NCI-H2107 treated with DMSO at 0.1 percent for 48 hours (cell line): ENCODE measurements around the gene TAC4.

Experiments used
- DNase-seq: peaks from one replicate; lab custom pipeline; 2025; ENCODE audit not compliant: unreplicated experiment; lab: John Stamatoyannopoulos, UW

TAC4 gene

DNA sequence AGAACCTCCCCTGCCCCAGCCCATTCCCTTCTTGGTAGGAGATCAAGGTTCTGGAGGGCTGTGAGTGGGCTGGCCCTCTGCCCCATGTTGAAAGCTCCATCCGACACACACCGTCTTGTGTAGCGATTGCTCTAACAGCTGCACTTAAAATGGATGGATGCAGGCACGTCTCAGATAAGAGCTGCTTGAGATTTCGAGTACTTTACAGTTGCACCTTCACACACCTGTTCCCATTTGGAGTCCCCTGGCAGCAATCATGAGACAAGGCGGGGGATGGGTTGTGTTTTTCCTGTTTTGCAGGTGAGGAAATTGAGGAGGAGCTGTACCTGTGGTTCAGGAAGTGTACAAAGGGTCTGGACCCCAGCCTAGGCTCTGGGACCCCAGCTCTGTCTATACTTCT is 25.6 kb upstream of the TAC4 start:
- DNase-seq: peak; percentile 93

DNA sequence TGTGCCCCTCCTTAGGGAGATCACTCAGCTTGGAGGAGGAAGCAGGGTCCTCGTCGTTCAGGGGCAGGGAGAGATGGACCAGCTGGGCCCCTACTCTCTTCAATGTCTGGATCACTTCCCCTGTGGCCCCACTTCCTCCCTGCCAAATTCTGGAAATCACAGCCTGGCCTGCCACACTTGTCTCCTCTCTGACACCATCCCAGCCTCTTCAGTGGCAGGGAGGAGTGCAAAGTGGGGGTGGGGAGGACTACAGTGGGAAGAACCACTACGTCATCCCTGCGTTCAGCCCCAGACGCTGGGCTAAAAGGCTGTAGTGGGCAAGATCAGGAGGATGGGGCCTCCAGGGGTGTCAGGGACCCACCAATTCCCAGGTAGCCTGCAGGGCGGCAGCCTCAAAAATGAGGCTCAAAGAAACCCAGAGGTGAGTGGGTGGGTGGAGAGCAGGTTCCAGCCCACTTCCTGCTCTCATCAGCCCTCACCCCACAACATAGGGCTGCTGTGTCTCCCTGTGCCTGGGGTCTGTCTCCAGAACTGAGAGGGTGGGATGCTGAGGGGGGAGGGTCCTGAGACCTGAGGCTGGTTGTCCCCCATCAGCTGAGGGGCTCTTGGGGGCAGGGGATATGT is 25.0 kb upstream of the TAC4 start:
- DNase-seq: no peak

DNA sequence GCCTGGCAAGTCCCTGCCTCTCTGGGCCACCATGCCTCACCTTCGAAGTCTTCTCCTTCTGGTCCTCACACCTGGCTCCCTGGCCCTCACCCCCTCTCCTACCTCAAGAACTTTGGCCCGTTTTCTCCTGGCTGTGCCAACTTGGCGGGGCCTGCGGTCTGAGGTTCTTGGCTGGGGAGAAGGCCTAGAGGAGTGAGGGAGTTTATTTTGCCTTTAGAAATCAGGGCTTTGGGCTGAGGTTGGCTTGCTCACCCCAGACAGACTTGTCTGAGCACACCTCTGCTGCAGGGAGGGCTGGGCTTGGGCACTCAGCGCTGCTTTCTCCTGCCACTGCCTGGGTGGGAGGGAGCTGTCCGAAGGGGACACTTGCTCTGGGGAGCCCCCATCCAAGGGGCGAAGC is 23.3 kb upstream of the TAC4 start:
- no peak for DNase-seq

DNA sequence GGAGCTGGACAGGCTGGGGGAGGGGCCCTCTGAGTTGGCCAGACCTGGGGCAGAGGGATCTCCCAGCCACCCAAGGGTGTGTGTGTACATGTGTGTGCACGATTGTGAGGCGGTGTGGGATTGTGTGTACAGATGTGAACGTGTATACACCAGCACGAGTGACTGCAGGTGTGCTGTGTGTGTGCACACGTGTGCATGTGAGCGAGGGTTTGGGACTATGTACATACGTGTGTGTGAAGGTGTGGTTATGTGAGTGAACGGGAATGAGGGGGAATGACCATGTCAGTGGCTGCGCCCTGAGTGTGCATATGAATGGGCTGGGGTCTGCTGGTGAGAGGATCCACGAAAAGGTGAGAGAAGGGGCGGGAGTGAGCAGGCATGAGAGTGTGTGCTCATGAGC is 22.4 kb upstream of the TAC4 start:
- DNase-seq: no peak

DNA sequence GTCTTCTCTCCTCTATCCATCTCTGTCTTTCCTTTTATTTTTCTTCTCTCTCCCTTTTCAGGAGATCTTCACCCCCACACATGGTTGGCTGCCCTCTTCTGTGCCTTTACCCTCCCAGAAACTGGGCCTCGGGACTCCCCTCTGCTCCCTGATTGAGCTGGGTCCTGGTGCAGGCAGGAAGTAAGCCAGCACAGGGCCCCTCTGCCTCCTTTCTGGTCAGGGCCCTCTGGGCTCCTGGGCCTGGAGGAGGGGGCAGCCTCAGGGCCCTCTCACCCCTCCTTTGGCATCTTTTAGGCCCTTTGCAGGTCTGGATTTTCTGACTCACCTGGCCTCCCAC is 21.1 kb upstream of the TAC4 start:
- DNase-seq: no peak

DNA sequence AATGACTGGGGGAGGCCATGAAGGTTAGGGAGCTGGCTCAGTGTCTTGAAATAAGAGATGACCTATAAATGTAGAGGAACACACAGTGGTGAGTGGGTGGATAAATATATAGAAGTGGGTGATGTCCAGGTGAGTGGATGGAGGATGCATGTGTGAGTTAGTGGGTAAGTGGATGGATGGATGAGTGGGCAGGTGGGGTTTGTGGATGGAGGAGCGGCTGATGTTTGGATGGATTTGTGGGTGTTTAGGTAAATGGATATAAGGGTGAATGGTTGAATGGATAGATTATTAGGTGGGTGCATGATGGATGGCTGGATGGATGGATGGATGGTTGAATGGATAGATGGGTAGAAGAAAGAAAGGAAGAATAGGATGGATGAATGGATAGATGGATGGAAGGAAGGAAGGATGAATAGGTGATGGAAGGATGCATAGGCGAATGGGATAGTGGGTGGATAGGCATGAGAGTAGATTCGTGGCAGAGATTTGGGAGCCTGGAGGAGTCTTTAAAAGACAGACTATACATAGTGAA is 19.1 kb upstream of the TAC4 start:
- DNase-seq: no peak

DNA sequence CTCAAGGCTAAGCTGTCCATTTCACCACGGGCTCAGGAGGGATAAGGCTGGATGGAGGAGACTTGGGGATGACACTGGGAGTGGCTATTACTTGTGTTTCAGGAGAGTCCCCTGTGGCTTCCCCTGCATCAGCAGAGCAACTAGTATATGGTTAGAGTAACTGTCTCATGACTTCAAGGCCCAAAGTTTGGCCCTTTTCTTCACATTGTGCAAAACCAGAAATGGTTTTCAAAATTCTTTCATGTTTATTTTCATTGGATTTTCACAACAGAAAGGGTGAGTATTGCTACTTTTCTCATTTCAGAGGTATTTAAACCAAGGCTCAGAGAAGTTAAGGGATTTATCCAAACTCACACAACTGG is 18.1 kb upstream of the TAC4 start:
- no peak for DNase-seq

DNA sequence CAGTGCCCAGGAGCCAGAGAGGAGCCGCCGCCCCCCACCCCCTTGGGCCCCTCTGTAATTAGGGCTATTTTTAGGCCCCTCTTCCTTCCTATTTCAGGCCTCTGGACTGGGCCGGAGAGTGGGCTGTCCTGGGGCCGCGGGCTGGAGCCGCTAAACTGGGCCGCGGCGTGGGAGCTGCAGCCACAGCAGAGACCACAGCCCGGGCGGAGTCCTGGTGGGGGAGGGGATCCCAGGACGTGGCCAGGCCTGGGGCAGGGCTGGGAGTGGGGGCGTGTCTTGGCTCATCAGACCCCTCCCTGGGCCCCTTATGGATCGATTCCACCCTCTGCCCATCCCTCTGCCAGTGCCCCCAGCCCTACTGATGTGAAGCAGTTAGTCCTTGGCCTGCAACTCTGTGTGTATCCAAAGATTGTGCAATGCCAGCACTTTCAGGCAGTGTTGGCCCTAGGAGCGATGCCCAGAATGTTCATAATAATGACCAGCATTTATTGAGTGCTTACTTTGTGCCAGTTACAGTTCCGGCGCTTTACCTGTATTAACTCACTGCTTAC is 15.0 kb upstream of the TAC4 start:
- no peak for DNase-seq

DNA sequence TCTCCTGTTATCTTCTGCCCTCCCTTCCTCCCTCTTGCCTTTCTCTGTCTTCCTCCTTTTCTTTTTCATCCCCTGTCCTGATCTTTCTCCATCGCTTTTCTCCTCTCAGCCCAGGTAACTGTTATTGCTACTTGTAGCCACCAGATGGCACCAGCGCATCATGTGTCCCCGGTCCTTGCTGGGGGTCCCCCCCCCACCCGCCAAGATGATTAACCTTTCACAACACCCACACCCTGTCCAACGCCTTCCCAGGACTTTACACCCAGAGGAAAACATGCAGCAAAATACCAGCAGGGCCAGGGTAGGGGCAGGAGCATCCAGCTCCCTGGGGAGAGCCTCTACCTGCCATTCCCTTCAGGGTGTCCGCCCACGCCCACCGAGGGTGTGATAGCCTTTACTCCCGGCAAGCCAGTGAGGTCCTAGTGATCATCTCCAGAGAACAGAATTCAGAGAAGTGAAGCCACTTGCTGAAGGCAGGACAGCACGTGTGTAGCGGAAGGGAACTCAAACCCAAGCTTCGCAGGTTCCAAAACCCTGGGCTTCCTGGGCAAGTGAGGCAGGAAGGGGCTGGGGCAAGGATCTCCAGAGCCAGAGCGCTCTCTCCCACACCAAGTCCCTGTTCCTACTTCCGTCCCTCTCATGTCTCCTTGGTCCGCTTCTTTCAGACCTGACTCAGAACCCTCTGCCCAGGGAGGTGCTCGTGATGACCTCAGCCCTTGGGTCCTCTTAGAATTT is 13.4 kb upstream of the TAC4 start:
- peak; percentile 26 for DNase-seq

DNA sequence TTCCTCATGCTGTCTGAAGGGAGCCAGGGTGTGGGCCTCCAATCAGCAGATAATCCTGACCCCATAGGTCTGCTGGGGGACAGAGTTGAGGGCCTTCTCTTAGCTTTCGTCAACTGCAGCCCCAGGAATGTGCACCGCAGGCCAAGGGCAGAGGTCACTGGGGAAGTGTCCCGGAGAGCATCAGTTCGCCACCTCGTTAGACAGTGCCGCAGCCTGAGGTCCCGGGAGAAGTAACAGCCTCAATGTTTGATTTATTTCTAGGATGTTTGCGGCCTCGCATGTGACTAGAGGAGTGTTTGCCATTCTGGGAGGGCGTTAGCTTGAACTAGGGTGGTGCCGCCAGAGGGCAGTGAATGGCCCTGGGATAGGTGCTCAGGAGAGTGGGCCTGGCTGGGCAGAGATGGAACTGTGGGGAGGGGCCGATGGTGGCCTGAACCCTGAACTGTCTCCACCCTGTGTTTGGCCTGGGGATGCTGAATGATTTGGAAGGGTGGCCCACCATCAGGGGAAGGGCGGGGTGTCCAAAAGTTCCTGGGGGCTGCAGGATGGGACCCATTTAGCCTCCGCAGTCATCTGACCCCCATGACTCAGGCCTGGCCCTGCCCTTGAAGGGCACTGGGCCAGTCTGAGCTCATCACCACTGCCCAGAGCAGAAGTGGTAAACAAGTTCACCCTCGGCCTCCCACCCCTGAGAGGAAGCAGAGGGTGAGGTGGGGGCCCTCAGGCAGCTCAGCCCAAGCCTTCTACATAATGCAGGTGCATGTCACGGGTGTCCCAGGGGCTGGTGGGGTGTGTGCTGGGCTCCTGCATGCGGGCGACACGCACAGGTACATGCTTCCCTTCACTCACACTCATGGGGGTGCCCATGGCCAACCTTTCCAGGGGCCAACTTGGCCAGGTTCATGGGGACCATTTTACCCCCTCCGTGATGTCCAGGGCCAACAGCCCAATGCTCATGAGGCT is 12.4 kb upstream of the TAC4 start:
- no peak for DNase-seq

DNA sequence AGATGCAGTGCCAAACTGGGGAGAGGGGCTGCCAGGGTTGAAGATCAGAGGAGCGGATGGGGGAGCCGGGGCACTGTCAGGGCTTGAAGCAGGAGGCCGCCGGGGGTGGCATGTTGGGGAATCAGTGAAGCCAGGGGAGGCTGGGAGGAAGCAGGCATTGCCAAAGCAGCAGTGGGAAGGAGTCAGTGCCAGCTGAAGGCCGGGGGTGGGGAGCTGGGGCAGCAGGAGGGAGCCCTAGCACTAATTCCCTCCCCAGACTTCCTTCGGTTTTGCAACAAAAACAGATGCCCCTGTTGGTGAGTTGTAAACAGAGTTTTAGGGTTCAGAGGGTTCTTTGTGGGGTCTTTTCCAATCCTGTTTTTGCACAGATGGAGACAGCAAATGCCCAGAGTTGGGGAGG is 10.9 kb upstream of the TAC4 start:
- no peak for DNase-seq

DNA sequence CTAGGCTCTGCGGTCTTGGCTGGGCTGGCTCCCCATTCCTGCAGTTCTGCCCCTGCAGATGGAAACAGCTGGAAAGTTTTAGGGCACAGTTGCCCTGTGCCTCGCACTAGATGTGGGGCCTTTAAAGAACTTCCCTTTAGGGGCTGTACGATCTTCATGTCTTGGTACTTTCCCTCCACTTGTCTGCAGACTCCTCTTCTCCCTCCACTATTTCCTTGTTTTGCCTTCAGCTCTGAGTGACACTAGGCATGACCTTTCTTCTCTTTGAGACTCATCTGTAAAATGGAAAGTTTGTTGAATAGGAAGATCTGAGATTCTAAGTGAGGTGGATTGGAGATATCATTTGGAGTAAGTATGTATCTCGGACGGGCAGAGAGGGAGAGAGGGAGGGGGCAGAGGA is 6.3 kb upstream of the TAC4 start:
- DNase-seq: no peak

DNA sequence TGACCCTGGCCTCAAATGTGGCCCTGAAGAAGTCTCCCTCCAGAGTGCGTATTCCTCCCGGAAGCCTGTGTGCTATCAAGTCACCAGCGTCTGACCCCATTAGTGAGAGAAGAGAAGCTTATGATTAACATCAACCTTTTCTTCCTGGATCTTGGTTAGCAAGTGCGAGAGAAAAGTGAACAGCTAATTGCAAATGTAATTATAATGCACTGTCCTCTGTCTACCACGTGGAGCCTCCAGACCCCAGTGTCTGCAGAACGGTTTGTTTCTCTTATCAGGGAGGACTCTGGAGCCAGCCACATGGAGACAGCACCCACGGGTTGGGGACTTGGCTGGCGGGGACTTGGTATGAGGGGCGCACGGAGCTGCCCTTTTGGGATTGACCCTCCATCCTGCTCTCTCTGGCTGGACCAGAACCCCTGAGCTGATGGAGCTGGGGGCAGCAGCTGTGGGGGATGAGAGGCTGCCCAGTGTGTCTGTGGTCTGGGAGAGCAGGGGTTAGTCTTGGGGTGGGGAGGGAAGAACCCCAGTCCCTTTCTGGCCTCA is 5.7 kb upstream of the TAC4 start:
- no peak for DNase-seq

DNA sequence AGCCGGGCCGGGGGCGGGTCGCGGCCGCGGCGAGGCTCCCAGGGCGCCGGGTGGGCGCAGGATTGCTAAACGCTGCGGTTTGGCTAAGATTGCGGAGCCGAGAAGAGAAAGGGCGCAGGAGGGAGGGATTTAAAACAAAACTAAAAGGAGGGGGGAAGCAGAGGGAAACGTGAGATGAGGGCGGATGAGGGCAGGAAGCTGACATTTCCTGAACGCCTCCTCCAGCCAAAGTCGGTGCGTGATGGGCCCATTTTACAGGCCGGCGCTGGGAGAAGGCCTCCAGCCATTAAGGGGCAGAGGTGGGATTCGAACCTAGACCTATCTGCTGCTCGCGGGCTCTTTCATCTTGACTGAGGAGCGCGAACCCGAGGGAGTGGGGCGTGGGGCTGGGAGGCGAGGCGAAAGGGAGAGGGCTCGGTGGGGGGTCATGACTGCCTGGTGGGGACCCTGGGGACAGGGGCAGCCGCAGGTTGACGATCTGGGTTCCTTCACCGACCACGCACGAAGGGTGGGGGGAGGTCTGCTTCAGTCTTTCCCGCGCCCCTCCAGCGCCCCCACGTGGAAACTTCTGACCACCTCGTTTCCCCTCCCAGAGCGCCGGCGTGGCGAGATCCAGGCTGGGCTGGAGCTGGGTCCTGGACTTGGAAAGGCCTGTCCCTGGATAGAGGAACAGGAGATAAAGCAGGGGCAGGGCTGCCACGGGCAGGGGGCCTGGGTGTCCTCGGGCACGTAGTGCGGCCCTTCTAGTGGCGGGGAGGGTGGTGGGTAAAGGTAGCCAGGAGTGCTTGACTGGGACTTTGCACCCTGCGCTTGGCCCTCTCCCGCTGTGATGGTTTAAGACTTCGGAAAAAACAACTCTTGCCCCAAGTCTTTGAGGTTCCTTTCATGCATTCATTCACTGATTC is 3.8 kb upstream of the TAC4 start:
- DNase-seq: peak; percentile 9

DNA sequence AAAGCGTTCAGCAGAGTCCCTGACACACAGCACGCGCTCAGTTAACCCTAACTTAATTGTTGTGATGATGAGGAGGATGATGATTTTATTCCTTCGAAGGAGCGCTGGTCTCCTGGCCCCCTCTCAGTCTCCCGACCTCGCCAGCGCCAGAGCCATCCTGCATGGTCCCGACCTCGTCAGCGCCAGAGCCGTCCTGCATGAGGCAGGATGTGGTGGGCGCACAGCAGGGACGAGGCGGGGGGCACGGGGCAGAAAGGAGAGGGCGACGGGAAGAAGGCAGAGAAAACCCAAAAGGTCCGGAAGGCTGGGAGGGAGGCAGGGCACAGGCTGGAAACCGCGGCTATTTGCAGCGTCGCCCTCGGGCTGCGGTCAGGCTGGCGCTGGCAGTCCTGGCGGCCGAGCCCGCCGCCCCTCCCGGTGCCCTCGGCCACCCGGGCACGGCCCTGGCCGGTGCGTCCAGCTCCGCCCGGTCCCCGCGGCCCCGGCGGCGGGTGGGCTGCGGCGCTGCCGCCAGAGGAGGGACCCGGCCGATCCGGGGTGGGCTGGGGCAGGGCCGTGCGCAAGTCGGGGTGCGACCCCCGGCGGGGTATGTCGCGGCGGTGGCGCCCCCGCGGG is 3.0 kb upstream of the TAC4 start:
- no peak for DNase-seq

DNA sequence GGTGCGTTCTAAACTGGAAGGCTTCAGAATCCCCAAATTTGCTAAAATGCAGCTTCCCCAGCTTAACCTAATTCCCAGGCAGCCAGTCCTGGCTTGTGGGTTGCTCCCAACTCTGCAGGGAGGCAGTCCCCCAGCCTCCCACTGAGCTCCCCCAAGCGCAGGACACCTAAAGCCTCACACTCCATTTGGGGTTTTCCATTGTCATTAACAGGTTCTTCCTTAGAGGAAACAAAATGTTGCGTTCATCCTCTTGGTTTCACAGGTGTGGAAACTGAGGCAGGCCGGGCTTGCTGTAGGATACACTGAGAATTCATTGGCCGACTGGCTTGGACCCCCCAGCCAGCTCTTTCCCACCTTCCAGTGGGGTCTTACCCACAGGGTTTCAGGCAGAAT is 2.3 kb upstream of the TAC4 start:
- no peak for DNase-seq

DNA sequence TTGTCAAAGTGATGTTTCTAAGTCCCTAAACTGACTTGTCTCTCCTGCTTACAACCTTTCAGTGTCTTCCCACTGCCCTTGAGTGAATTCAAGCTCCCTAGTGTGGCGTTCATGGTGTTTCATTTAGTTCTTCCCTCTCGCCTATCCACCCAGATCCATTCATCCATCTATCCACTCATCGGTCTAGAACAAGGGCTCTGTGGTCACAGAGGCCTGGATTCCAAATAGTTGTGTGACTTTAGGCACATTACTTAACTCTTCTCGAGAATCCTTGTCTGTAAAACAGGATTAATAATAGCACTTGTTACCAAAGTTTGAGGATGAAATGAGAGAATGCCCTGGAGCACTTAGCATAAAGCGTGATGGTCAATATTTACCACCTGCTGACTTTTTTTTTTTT is 870 bp upstream of the TAC4 start:
- no peak for DNase-seq

DNA sequence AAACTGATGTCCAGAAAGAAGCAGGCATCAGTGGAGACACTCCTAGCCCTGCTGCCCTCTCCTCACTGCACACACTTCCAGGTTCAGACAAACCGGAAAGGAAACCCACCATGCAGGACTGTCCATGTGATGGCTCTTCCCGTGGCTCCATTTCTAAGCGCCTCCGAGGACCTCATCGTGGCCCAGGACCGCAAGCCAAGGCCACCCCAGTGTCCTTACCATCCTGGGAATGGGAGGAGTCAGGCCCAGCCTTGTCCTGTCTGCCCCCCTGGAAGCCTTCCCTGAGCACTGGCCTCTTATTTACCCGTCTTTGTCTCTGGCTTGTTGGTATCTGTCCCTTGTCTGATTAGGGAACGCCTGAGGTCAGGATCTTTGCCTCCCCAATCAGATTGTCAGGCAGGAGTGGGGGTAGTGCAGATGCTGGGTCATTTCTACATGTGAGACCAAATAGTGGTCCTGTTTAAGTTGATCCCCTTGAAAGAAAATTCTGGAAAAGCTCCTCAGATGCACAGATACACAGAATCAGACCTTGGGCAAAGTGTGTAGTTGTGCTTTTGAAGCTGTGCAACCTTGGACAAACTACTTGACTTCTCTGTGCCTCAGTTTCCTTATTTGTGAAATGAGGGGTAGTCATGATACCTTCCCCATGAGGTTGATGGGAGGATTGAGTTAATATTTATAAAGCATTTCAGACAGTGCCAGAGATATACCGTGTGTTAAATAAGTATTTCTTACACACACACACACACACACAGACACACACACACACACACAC is 744 bp downstream of the TAC4 start:
- no peak for DNase-seq

DNA sequence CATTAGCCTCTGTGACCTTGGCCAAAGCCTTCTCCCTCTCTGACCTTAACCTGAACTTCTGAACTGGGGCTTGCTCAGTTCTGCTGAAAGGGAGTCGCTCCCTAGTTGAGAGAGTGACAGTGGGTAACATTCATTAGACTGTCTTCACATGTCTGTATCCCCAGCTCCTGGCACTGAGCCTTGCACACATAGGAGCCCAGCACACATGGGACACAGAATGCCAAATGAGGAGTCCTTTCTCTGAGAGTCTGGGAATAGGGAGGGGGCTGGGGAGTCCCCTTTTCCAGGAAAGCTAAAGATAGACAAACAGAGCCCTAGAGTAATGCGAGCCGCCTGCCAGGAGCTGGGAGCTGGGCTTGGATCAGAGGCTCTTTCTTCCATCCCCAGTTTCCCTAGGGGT is 2.5 kb downstream of the TAC4 start:
- DNase-seq: no peak
